ENCODE results near the gene KIF6.

GRCh38 chr6:39289490-39289889, 435.7 kb downstream of the KIF6 start:
- TF ChIP-seq POLR2A (IDR thresholded peaks at IDR 0.05; ENCODE audit: control extremely low read depth in 1 of 2, low read depth in 2 of 2, low read length in 2 of 2), result no peak
- TF ChIP-seq CTCF (IDR thresholded peaks at IDR 0.05; ENCODE audit: control extremely low read depth in 1 of 3, insufficient read depth in 1 of 3, low read depth in 1 of 3, low read length in 3 of 3), result no peak
- no peak for TF ChIP-seq SP1 (IDR thresholded peaks at IDR 0.05; ENCODE audit: low read depth, low read length)
- no peak for TF ChIP-seq TAF1 (IDR thresholded peaks at IDR 0.05; ENCODE audit: low read depth, low read length)
- TF ChIP-seq RAD21 (IDR thresholded peaks at IDR 0.05 in 1 of 2, conservative IDR thresholded peaks at IDR 0.05 in 1 of 2; ENCODE audit: low read depth in 2 of 2, low read length in 2 of 2), result no peak
- no peak for TF ChIP-seq ATF2 (IDR thresholded peaks at IDR 0.05; ENCODE audit: low read length)
- no peak for TF ChIP-seq TAF7 (optimal IDR thresholded peaks at IDR 0.05; ENCODE audit: borderline replicate concordance, low read depth, low read length)
- no peak for TF ChIP-seq EP300 (IDR thresholded peaks at IDR 0.05; ENCODE audit: borderline replicate concordance in 1 of 2, low read depth in 2 of 2, low read length in 2 of 2)

Data from H1 (cell line).